HepG2 (cell line): Measurements from ENCODE around the gene CTNNA2.

ENCODE experiments used
- GABPA ChIP-seq, 2 experiments: IDR thresholded peaks; 2 replicates each; pipeline ENCODE4 v1.6.1; 2011 to 2016; ENCODE audit warnings: low read depth in 2 of 2, low read length in 1 of 2, missing biosample characterization in 1 of 2, missing genetic modification characterization in 1 of 2
- TF ChIP-seq, protein P1 (sequence below): sonication (generic); formaldehyde crosslinking; IDR thresholded peaks from 2 replicates; pipeline ENCODE4 v1.5.1; 2020; ENCODE audit warnings: mild to moderate bottlenecking, missing genetic modification reagents, moderate library complexity
- TF ChIP-seq, protein P2 (sequence below): sonication (generic); formaldehyde crosslinking; IDR thresholded peaks from 2 replicates; pipeline ENCODE4 v1.5.0; 2020; ENCODE audit warnings: missing genetic modification reagents

DNA sequence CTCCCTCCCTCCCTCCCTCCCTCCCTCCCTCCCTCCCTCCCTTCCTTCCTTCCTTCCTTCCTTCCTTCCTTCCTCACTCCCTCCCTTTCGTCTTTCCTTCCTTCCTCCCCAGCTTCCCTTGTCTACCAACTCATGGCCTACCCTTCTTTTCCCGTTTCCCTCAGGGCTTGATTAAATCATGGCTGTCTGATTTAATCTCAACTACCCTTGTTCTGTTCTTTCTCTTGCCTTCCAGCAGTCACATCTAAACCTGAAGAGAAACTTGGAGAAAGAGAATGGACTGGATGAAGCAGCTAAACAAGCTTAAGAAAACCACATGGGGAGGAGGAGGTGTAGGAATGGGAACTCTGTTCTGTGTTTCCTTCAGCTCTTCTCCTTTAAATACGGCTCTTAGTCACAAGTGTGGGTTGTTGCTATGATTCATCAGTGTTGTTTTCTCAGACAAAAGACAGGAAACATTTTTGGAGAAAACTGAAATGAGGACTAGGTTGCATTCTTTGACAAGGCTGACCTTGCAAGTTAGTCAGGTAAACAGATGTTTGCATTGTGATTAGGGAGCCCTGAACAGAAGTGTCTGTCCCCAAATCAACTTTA is 613.8 kb downstream of the CTNNA2 start:
- TF ChIP-seq GABPA (IDR thresholded peaks at IDR 0.05; ENCODE audit: low read depth, low read length) = no peak
- TF ChIP-seq GABPA (CRISPR knock-in tag; IDR thresholded peaks at IDR 0.05; ENCODE audit: low read depth) = no peak
- TF ChIP-seq, protein P1, sequence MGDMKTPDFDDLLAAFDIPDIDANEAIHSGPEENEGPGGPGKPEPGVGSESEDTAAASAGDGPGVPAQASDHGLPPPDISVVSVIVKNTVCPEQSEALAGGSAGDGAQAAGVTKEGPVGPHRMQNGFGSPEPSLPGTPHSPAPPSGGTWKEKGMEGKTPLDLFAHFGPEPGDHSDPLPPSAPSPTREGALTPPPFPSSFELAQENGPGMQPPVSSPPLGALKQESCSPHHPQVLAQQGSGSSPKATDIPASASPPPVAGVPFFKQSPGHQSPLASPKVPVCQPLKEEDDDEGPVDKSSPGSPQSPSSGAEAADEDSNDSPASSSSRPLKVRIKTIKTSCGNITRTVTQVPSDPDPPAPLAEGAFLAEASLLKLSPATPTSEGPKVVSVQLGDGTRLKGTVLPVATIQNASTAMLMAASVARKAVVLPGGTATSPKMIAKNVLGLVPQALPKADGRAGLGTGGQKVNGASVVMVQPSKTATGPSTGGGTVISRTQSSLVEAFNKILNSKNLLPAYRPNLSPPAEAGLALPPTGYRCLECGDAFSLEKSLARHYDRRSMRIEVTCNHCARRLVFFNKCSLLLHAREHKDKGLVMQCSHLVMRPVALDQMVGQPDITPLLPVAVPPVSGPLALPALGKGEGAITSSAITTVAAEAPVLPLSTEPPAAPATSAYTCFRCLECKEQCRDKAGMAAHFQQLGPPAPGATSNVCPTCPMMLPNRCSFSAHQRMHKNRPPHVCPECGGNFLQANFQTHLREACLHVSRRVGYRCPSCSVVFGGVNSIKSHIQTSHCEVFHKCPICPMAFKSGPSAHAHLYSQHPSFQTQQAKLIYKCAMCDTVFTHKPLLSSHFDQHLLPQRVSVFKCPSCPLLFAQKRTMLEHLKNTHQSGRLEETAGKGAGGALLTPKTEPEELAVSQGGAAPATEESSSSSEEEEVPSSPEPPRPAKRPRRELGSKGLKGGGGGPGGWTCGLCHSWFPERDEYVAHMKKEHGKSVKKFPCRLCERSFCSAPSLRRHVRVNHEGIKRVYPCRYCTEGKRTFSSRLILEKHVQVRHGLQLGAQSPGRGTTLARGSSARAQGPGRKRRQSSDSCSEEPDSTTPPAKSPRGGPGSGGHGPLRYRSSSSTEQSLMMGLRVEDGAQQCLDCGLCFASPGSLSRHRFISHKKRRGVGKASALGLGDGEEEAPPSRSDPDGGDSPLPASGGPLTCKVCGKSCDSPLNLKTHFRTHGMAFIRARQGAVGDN (CRISPR knock-in tag) = no peak
- TF ChIP-seq, protein P2, sequence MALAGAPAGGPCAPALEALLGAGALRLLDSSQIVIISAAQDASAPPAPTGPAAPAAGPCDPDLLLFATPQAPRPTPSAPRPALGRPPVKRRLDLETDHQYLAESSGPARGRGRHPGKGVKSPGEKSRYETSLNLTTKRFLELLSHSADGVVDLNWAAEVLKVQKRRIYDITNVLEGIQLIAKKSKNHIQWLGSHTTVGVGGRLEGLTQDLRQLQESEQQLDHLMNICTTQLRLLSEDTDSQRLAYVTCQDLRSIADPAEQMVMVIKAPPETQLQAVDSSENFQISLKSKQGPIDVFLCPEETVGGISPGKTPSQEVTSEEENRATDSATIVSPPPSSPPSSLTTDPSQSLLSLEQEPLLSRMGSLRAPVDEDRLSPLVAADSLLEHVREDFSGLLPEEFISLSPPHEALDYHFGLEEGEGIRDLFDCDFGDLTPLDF (CRISPR knock-in tag) = no peak
